Esophagus squamous epithelium (tissue), 4 donors: Measurements from ENCODE around the gene SMYD3.

Source experiments
- POLR2A ChIP-seq, 4 donors: fragments of 450-650 bp; IDR thresholded peaks; one replicate each; pipeline ENCODE4 v1.6.1; 2017; ENCODE audit warnings: antibody characterized with exemption in 4 of 4, mild to moderate bottlenecking in 4 of 4, moderate library complexity in 3 of 4
- TF ChIP-seq, protein P1 (sequence below), 6 experiments: fragments of 450-650 bp in 4 of 6; fragments of 200-600 bp in 2 of 6; sonication (generic) in 2 of 6; IDR thresholded peaks; one replicate each; pipeline ENCODE4 v1.5.1; 2016 to 2019; ENCODE audit warnings: antibody characterized with exemption in 6 of 6, mild to moderate bottlenecking in 4 of 6, moderate library complexity in 4 of 6

GRCh38 chr1:246122071-246122470, 385.0 kb downstream of the SMYD3 start:
- TF ChIP-seq, protein P1, sequence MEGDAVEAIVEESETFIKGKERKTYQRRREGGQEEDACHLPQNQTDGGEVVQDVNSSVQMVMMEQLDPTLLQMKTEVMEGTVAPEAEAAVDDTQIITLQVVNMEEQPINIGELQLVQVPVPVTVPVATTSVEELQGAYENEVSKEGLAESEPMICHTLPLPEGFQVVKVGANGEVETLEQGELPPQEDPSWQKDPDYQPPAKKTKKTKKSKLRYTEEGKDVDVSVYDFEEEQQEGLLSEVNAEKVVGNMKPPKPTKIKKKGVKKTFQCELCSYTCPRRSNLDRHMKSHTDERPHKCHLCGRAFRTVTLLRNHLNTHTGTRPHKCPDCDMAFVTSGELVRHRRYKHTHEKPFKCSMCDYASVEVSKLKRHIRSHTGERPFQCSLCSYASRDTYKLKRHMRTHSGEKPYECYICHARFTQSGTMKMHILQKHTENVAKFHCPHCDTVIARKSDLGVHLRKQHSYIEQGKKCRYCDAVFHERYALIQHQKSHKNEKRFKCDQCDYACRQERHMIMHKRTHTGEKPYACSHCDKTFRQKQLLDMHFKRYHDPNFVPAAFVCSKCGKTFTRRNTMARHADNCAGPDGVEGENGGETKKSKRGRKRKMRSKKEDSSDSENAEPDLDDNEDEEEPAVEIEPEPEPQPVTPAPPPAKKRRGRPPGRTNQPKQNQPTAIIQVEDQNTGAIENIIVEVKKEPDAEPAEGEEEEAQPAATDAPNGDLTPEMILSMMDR (IDR thresholded peaks at IDR 0.05), result no peak
- TF ChIP-seq POLR2A (IDR thresholded peaks at IDR 0.05), result no peak
